ENCODE results near the gene MAPK1.
"Not testable (repeated sequence)": the region's sequence is repeated elsewhere in the genome, so short reads cannot be mapped to it uniquely, and the experiment has no call there.

The MAPK1 gene

GRCh38 chr22:21902296-21903087 lies 35.0 kb upstream of the MAPK1 start:
- TF ChIP-seq POLR2AphosphoS5 (IDR thresholded peaks at IDR 0.05; ENCODE audit: low read depth, low read length), result no peak
- no peak for TF ChIP-seq POLR2A (IDR thresholded peaks at IDR 0.05; ENCODE audit: low read depth, low read length)
- TF ChIP-seq TAF1 (IDR thresholded peaks at IDR 0.05; ENCODE audit: borderline replicate concordance, low read depth, low read length), result no peak

GRCh38 chr22:21898354-21898896 lies 31.0 kb upstream of the MAPK1 start:
- DNase-seq (ENCODE audit: insufficient read length) (no peak), FAIRE-seq (no peak)
- no peak for TF ChIP-seq POLR2AphosphoS5 (IDR thresholded peaks at IDR 0.05; ENCODE audit: low read depth, low read length)
- no peak for TF ChIP-seq TAF1 (IDR thresholded peaks at IDR 0.05; ENCODE audit: borderline replicate concordance, low read depth, low read length)

More at GRCh38 chr22:21902296-21903087, 35.0 kb upstream of the MAPK1 start:
- FAIRE-seq, result no peak
- DNase-seq (ENCODE audit: insufficient read length), result no peak

GRCh38 chr22:21896951-21897513 lies 29.6 kb upstream of the MAPK1 start:
- TF ChIP-seq POLR2AphosphoS5 (IDR thresholded peaks at IDR 0.05; ENCODE audit: low read depth, low read length) (no peak), POLR2A (IDR thresholded peaks at IDR 0.05; ENCODE audit: low read depth, low read length) (no peak), TAF1 (IDR thresholded peaks at IDR 0.05; ENCODE audit: borderline replicate concordance, low read depth, low read length) (no peak)
- FAIRE-seq (no peak), DNase-seq (ENCODE audit: insufficient read length) (no peak)

DNA sequence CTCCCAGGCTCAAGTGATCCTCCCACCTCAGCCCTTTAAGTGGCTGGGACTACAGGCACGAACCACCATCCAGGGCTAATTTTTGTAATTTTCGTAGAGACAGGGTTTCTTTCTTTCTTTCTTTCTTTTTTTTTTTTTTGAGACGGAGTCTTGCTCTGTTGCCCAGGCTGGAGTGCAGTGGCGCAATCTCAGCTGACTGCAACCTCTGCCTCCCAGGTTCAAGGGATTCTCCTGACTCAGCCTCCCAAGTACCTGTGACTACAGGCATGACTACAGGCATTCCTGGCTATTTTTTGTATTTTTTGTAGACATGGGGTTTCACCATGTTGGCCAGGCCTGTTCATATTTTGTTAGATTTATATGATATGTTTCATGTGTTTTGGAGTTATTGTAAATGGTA lies 28.8 kb upstream of the MAPK1 start:
- FAIRE-seq; DNase-seq (ENCODE audit: insufficient read length): not testable (repeated sequence)

GRCh38 chr22:21894799-21895198 lies 27.4 kb upstream of the MAPK1 start:
- DNase-seq (ENCODE audit: insufficient read length) (no peak), FAIRE-seq (no peak)
- no peak for TF ChIP-seq TAF1 (IDR thresholded peaks at IDR 0.05; ENCODE audit: borderline replicate concordance, low read depth, low read length)

DNA sequence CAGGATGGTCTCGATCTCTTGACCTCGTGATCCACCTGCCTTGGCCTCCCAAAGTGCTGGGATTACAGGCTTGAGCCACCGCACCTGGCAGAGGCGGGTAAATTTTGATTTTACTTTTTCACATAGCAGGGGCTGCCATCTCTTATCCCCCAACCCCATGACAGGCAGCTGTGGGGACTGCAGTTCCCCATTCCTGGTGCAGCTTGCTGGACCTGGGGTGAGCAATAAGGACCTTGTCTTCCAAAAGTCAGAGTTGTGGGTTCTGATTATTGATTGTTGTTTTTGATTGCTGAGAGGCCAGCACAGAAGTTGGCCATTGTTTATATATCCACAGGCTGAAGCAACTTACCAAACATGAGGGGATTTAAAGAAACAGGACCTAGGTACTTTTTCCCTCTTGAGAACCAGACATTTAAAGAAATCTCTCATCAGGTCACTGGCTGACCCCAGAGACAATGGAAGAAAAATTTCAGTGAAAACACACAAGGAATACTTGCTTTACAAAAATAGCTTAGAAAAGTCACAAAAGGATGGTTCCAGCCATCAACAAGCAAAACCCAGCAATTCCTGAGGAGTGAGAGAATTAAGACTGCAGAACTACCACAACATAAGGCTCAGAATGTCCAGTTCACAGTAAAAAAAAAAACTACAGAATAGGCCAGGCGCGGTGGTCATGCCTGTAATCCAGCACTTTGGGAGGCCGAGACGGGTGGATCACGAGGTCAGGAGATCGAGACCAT lies 22.0 kb upstream of the MAPK1 start:
- no peak for TF ChIP-seq TAF1 (IDR thresholded peaks at IDR 0.05; ENCODE audit: borderline replicate concordance, low read depth, low read length)
- TF ChIP-seq POLR2AphosphoS5 (IDR thresholded peaks at IDR 0.05; ENCODE audit: low read depth, low read length), result no peak
- no peak for TF ChIP-seq POLR2A (IDR thresholded peaks at IDR 0.05; ENCODE audit: low read depth, low read length)
- FAIRE-seq, result no peak

DNA sequence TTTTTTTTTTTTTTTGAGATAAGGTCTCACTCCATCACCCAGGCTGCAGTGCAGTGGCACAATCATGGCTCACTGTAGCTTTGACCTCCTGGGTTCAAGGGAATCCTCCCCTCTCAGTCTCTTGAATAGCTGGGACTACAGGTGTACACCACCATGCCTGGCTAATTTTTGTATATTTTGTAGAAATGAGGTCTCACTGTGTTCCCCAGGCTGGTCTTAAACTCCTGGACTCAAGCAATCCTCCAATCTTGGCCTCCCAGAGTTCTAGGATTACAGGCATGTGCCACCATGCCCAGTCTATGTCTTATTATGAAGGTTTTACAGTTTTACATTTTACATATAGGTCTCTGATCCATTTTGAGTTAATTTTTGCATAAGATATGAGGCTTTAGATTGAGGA lies 20.4 kb upstream of the MAPK1 start:
- no peak for TF ChIP-seq POLR2A (IDR thresholded peaks at IDR 0.05; ENCODE audit: low read depth, low read length)
- no peak for TF ChIP-seq POLR2AphosphoS5 (IDR thresholded peaks at IDR 0.05; ENCODE audit: low read depth, low read length)
- TF ChIP-seq TAF1 (IDR thresholded peaks at IDR 0.05; ENCODE audit: borderline replicate concordance, low read depth, low read length), result no peak
- no peak for DNase-seq (ENCODE audit: insufficient read length)
- no peak for FAIRE-seq

More for the DNA sequence above, 22.0 kb upstream of the MAPK1 start:
- DNase-seq (ENCODE audit: insufficient read length), result no peak

DNA sequence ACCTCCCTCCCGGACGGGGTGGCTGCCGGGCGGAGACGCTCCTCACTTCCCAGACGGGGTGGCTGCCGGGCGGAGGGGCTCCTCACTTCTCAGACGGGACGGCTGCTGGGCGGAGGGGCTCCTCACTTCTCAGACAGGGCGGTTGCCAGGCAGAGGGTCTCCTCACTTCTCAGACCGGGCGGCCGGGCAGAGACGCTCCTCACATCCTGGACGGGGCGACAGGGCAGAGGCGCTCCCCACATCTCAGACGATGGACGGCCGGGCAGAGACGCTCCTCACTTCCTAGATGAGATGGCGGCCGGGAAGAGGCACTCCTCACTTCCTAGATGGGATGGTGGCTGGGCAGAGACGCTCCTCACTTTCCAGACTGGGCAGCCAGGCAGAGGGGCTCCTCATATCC lies 16.5 kb upstream of the MAPK1 start:
- not testable (repeated sequence) for DNase-seq (ENCODE audit: insufficient read length); FAIRE-seq

- not testable (repeated sequence) for FAIRE-seq; DNase-seq (ENCODE audit: insufficient read length)
Observed at GRCh38 chr22:21882754-21883333, 15.4 kb upstream of the MAPK1 start.

DNA sequence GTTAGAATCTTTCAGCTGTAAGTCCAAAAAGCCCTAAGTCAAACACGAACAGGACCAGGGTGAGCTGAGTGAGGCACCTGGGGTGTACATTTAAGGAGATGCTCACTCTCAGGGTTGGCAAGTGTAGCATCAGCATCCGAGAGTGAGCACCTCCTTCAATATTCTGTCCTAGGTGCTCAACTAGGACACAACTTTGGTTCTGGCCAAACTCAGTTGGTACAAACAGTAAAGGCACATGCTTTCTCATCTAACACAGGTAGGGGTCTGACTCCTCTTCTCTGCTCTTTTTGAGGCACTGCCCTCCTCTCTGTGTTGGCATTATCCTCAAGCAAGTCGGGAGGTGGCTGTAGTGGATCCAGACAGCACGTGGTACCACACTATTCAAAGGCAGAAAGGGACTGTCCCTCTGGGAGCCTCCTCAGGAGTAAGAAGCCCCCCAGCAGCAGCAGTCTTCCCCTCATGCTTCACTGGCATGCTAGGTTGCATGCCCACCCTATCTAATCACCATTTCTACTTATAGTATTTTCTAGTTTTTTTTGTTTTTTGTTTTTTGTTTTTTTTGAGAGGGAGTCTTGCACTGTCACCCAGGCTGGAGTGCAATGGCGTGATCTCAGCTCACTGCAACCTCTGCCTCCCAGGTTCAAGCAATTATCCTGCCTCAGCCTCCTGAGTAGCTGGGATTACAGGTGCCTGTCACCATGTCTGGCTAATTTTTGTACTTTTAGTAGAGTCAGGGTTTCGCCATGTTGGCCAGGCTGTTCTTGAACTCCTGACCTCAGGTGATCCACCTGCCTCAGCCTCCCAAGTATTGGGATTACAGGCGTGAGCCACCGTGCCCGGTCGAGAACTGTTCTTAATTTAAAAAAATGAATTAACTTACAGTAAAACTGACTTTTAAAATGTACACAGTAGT lies 14.7 kb upstream of the MAPK1 start:
- FAIRE-seq (no peak), DNase-seq (ENCODE audit: insufficient read length) (no peak)
- TF ChIP-seq POLR2A (IDR thresholded peaks at IDR 0.05; ENCODE audit: low read depth, low read length) (no peak), TAF1 (IDR thresholded peaks at IDR 0.05; ENCODE audit: borderline replicate concordance, low read depth, low read length) (no peak), POLR2AphosphoS5 (IDR thresholded peaks at IDR 0.05; ENCODE audit: low read depth, low read length) (no peak)

DNA sequence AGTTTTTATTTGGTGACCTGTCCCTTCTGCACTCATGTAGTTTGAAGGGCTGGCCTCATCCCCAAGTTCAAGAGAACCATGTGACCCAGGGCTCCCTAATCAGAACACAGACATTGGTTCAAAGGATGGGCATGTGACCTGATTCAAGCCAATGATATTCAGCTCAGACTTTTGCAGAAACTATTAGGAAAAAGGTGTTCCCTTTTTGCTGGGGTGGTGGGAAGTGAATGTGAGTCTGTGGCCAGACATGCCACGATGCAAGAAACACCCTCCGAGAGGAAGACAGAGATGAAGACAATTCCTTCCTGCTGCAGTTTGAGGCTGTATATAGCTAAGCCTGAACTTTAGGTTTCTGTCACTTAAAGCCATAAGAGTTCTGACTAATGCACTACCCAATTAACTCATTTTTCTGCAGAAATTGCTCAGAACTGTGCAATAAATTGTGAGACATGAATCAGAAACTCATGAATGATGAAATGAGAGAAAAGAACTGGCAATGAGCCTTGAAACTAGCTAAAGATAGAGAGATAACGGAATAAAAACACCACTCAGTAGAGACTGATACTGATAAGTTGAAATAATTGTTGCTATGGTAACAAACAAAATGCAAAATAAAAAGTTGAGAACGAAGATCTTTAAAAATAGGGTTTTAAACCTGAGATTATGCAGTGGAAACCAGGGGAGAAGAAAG lies 9.2 kb upstream of the MAPK1 start:
- DNase-seq (ENCODE audit: insufficient read length) (no peak), FAIRE-seq (no peak)
- TF ChIP-seq TAF1 (IDR thresholded peaks at IDR 0.05; ENCODE audit: borderline replicate concordance, low read depth, low read length), result no peak
- no peak for TF ChIP-seq POLR2A (IDR thresholded peaks at IDR 0.05; ENCODE audit: low read depth, low read length)
- TF ChIP-seq POLR2AphosphoS5 (IDR thresholded peaks at IDR 0.05; ENCODE audit: low read depth, low read length), result no peak

GRCh38 chr22:21874953-21875352 lies 7.5 kb upstream of the MAPK1 start:
- DNase-seq (ENCODE audit: insufficient read length); FAIRE-seq: not testable (repeated sequence)

Data from GM12892 (cell line).